ENCODE data around the gene BRINP2.
A peak's percentile ranks its signal among the peaks of the same experiment; 100 is the strongest.

The BRINP2 gene

GRCh38 chr1:177270863-177271262, 100.1 kb downstream of the BRINP2 start:
- no CpG with 5 or more reads among the region's 1 CpG for WGBS (ENCODE audit: extremely low coverage, insufficient coverage, low lambda C conversion rate)
- Histone ChIP-seq H3K56ac (ENCODE audit: low read length) (no peak overlapping the region), H4K8ac (ENCODE audit: low read depth, low read length) (no peak overlapping the region), H2BK120ac (ENCODE audit: low read depth, low read length) (no peak overlapping the region), H3K79me2 (ENCODE audit: control insufficient read depth, insufficient read depth, low read length) (no peaks in the 10 kb centered on the region), H3K4me3 (ENCODE audit: low read length) (no peak overlapping the region), H3K23ac (ENCODE audit: low read length) (no peak overlapping the region), H3K4ac (ENCODE audit: low read depth, low read length) (no peak overlapping the region), H3K27me3 (ENCODE audit: insufficient read depth, low read length, poor library complexity) (no peaks in the 10 kb centered on the region), H3K4me2 (ENCODE audit: low read length) (no peak overlapping the region), H3K79me1 (ENCODE audit: low read length) (no peaks in the 10 kb centered on the region), H3K18ac (ENCODE audit: low read length) (no peak overlapping the region), H4K5ac (ENCODE audit: low read length) (no peak overlapping the region), H3K36me3 (ENCODE audit: control insufficient read depth, insufficient read depth, low read length) (no peaks in the 10 kb centered on the region), H3K9ac (ENCODE audit: low read length) (no peak overlapping the region), H3K4me1 (ENCODE audit: control insufficient read depth, low read depth, low read length) (no peaks in the 10 kb centered on the region), H2BK15ac (replicated peaks; ENCODE audit: low read depth) (no peak overlapping the region), H2BK5ac (ENCODE audit: low read length) (no peak overlapping the region), H2AK5ac (ENCODE audit: low read length) (no peak overlapping the region), H3K27ac (ENCODE audit: low read depth, low read length) (no peak overlapping the region)
- DNase-seq = no peak

GRCh38 chr1:177273141-177273540, 102.4 kb downstream of the BRINP2 start:
- Histone ChIP-seq H3K36me3 (ENCODE audit: control insufficient read depth, insufficient read depth, low read length) (no peaks in the 10 kb centered on the region), H2BK5ac (ENCODE audit: low read length) (no peak overlapping the region), H2BK15ac (replicated peaks; ENCODE audit: low read depth) (no peak overlapping the region), H3K4me3 (ENCODE audit: low read length) (no peak overlapping the region), H3K4me2 (ENCODE audit: low read length) (no peak overlapping the region), H3K56ac (ENCODE audit: low read length) (no peak overlapping the region), H3K18ac (ENCODE audit: low read length) (no peak overlapping the region), H3K23ac (ENCODE audit: low read length) (no peak overlapping the region), H3K27me3 (ENCODE audit: insufficient read depth, low read length, poor library complexity) (no peaks in the 10 kb centered on the region), H2AK5ac (ENCODE audit: low read length) (no peak overlapping the region), H3K27ac (ENCODE audit: low read depth, low read length) (no peak overlapping the region), H4K5ac (ENCODE audit: low read length) (no peak overlapping the region), H4K8ac (ENCODE audit: low read depth, low read length) (no peak overlapping the region), H3K79me2 (ENCODE audit: control insufficient read depth, insufficient read depth, low read length) (no peaks in the 10 kb centered on the region), H3K4ac (ENCODE audit: low read depth, low read length) (no peak overlapping the region), H3K4me1 (ENCODE audit: control insufficient read depth, low read depth, low read length) (no peaks in the 10 kb centered on the region), H2BK120ac (ENCODE audit: low read depth, low read length) (no peak overlapping the region), H3K79me1 (ENCODE audit: low read length) (no peaks in the 10 kb centered on the region), H3K9ac (ENCODE audit: low read length) (no peak overlapping the region)
- WGBS (ENCODE audit: extremely low coverage, insufficient coverage, low lambda C conversion rate) = no CpG with 5 or more reads among the region's 5 CpGs
- no peak for DNase-seq

GRCh38 chr1:177274687-177275211, 104.0 kb downstream of the BRINP2 start:
- no peak overlapping the region for H2AK5ac ChIP-seq (ENCODE audit: low read length)
- H3K4me1 ChIP-seq (ENCODE audit: control insufficient read depth, low read depth, low read length) = no peaks in the 10 kb centered on the region
- no peaks in the 10 kb centered on the region for H3K79me1 ChIP-seq (ENCODE audit: low read length)
- no peak overlapping the region for H3K27ac ChIP-seq (ENCODE audit: low read depth, low read length)
- no peak overlapping the region for H3K56ac ChIP-seq (ENCODE audit: low read length)
- no CpG with 5 or more reads among the region's 5 CpGs for WGBS (ENCODE audit: extremely low coverage, insufficient coverage, low lambda C conversion rate)
- no peaks in the 10 kb centered on the region for H3K79me2 ChIP-seq (ENCODE audit: control insufficient read depth, insufficient read depth, low read length)
- H3K4ac ChIP-seq (ENCODE audit: low read depth, low read length) = no peak overlapping the region
- no peak overlapping the region for H3K4me3 ChIP-seq (ENCODE audit: low read length)
- no peak overlapping the region for H2BK15ac ChIP-seq (replicated peaks; ENCODE audit: low read depth)
- DNase-seq = no peak
- H2BK120ac ChIP-seq (ENCODE audit: low read depth, low read length) = no peak overlapping the region
- no peaks in the 10 kb centered on the region for H3K27me3 ChIP-seq (ENCODE audit: insufficient read depth, low read length, poor library complexity)
- no peak overlapping the region for H2BK5ac ChIP-seq (ENCODE audit: low read length)
- no peak overlapping the region for H4K8ac ChIP-seq (ENCODE audit: low read depth, low read length)
- H3K36me3 ChIP-seq (ENCODE audit: control insufficient read depth, insufficient read depth, low read length) = no peaks in the 10 kb centered on the region
- no peak overlapping the region for H3K23ac ChIP-seq (ENCODE audit: low read length)
- no peak overlapping the region for H3K4me2 ChIP-seq (ENCODE audit: low read length)
- H4K5ac ChIP-seq (ENCODE audit: low read length) = no peak overlapping the region
- H3K18ac ChIP-seq (ENCODE audit: low read length) = no peak overlapping the region
- H3K9ac ChIP-seq (ENCODE audit: low read length) = no peak overlapping the region

DNA sequence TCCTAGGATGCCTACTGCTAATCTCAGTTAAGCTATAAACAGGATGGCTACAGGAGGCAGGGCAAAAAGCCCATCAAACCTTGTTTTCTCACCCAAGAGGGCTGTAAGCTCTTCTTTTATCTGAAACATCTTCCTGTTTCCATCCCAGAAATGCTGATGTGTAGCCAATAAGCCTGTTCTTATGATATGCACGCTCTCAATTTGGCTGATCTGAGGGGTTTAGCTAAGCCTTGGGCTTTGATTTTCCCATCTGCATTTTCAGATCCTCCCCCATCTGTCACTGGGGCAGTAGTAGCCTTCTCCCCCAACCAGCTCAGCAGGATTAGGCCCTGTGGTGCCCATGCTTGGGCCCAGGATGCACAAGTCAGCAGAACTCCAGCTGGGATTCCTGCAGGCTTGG, 105.0 kb downstream of the BRINP2 start:
- Histone ChIP-seq H3K4me1 (ENCODE audit: control insufficient read depth, low read depth, low read length) (no peaks in the 10 kb centered on the region), H4K5ac (ENCODE audit: low read length) (no peak overlapping the region), H3K79me2 (ENCODE audit: control insufficient read depth, insufficient read depth, low read length) (no peaks in the 10 kb centered on the region), H3K79me1 (ENCODE audit: low read length) (no peaks in the 10 kb centered on the region), H3K56ac (ENCODE audit: low read length) (no peak overlapping the region), H3K18ac (ENCODE audit: low read length) (no peak overlapping the region), H2BK120ac (ENCODE audit: low read depth, low read length) (no peak overlapping the region), H3K23ac (ENCODE audit: low read length) (no peak overlapping the region), H2BK5ac (ENCODE audit: low read length) (no peak overlapping the region), H3K27me3 (ENCODE audit: insufficient read depth, low read length, poor library complexity) (no peaks in the 10 kb centered on the region), H2AK5ac (ENCODE audit: low read length) (no peak overlapping the region), H3K9ac (ENCODE audit: low read length) (no peak overlapping the region), H4K8ac (ENCODE audit: low read depth, low read length) (no peak overlapping the region), H3K36me3 (ENCODE audit: control insufficient read depth, insufficient read depth, low read length) (no peaks in the 10 kb centered on the region), H3K4me2 (ENCODE audit: low read length) (no peak overlapping the region), H3K4me3 (ENCODE audit: low read length) (no peak overlapping the region), H3K4ac (ENCODE audit: low read depth, low read length) (no peak overlapping the region), H2BK15ac (replicated peaks; ENCODE audit: low read depth) (no peak overlapping the region), H3K27ac (ENCODE audit: low read depth, low read length) (no peak overlapping the region)
- WGBS (ENCODE audit: extremely low coverage, insufficient coverage, low lambda C conversion rate) = no CpG with 5 or more reads among the region's 1 CpG
- DNase-seq = no peak

DNA sequence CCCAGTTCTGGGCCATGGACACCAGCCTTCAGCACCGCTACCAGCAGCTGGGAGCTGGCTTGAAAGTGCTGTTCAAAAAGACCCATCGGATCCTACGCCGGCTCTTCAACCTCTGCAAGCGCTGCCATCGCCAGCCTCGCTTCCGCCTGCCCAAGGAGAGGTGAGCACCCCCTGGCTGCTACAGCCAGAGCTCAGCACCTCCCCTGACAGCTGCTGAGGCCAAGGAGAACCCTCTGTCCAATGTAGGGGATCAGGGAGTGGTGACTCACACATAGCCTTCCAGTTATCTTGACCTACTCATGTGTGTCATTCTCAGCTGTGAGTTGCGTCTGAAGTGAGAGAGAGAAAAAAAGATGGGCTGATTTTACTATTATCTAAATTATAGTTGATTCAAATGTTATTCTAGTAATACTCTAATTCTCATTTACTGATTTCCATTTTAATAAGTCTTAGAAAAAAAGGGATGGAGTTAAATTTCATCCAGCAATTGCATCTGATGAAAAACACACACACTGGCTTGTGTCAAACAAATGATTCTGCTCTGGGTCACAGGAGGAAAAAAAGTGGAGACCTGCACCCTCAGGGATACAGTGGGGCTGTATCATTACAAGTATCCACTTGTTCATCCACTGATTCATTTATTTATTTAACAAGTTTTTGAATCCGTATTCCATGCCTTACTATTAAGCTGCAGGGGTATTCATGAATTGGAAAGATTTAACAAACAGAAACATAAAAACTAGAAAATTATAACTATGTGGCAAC, 108.0 kb downstream of the BRINP2 start:
- no peaks in the 10 kb centered on the region for H3K27me3 ChIP-seq (ENCODE audit: insufficient read depth, low read length, poor library complexity)
- no peaks in the 10 kb centered on the region for H3K36me3 ChIP-seq (ENCODE audit: control insufficient read depth, insufficient read depth, low read length)
- H3K9ac ChIP-seq (ENCODE audit: low read length) = no peak overlapping the region
- no peak overlapping the region for H3K27ac ChIP-seq (ENCODE audit: low read depth, low read length)
- no CpG with 5 or more reads among the region's 10 CpGs for WGBS (ENCODE audit: extremely low coverage, insufficient coverage, low lambda C conversion rate)
- DNase-seq = peak; percentile 32
- H3K56ac ChIP-seq (ENCODE audit: low read length) = no peak overlapping the region
- H2AK5ac ChIP-seq (ENCODE audit: low read length) = no peak overlapping the region
- H3K79me1 ChIP-seq (ENCODE audit: low read length) = no peaks in the 10 kb centered on the region
- no peak overlapping the region for H2BK15ac ChIP-seq (replicated peaks; ENCODE audit: low read depth)
- no peak overlapping the region for H3K4ac ChIP-seq (ENCODE audit: low read depth, low read length)
- no peak overlapping the region for H2BK120ac ChIP-seq (ENCODE audit: low read depth, low read length)
- no peak overlapping the region for H3K4me2 ChIP-seq (ENCODE audit: low read length)
- H3K4me1 ChIP-seq (ENCODE audit: control insufficient read depth, low read depth, low read length) = no peaks in the 10 kb centered on the region
- no peak overlapping the region for H2BK5ac ChIP-seq (ENCODE audit: low read length)
- no peak overlapping the region for H3K4me3 ChIP-seq (ENCODE audit: low read length)
- no peaks in the 10 kb centered on the region for H3K79me2 ChIP-seq (ENCODE audit: control insufficient read depth, insufficient read depth, low read length)
- H4K8ac ChIP-seq (ENCODE audit: low read depth, low read length) = no peak overlapping the region
- H4K5ac ChIP-seq (ENCODE audit: low read length) = no peak overlapping the region
- no peak overlapping the region for H3K18ac ChIP-seq (ENCODE audit: low read length)
- no peak overlapping the region for H3K23ac ChIP-seq (ENCODE audit: low read length)

GRCh38 chr1:177281901-177282300, 111.1 kb downstream of the BRINP2 start:
- Histone ChIP-seq H3K79me1 (ENCODE audit: low read length) (no peaks in the 10 kb centered on the region), H3K4me3 (ENCODE audit: low read length) (no peak overlapping the region), H3K4me2 (ENCODE audit: low read length) (no peak overlapping the region), H4K5ac (ENCODE audit: low read length) (no peak overlapping the region), H3K4ac (ENCODE audit: low read depth, low read length) (no peak overlapping the region), H2BK120ac (ENCODE audit: low read depth, low read length) (no peak overlapping the region), H3K79me2 (ENCODE audit: control insufficient read depth, insufficient read depth, low read length) (no peaks in the 10 kb centered on the region), H3K23ac (ENCODE audit: low read length) (no peak overlapping the region), H4K8ac (ENCODE audit: low read depth, low read length) (no peak overlapping the region), H3K18ac (ENCODE audit: low read length) (no peak overlapping the region), H2BK15ac (replicated peaks; ENCODE audit: low read depth) (no peak overlapping the region), H3K4me1 (ENCODE audit: control insufficient read depth, low read depth, low read length) (no peaks in the 10 kb centered on the region), H2AK5ac (ENCODE audit: low read length) (no peak overlapping the region), H3K27ac (ENCODE audit: low read depth, low read length) (no peak overlapping the region), H3K9ac (ENCODE audit: low read length) (no peak overlapping the region), H3K56ac (ENCODE audit: low read length) (no peak overlapping the region), H2BK5ac (ENCODE audit: low read length) (no peak overlapping the region), H3K36me3 (ENCODE audit: control insufficient read depth, insufficient read depth, low read length) (no peaks in the 10 kb centered on the region), H3K27me3 (ENCODE audit: insufficient read depth, low read length, poor library complexity) (no peaks in the 10 kb centered on the region)
- DNase-seq = no peak
- WGBS (ENCODE audit: extremely low coverage, insufficient coverage, low lambda C conversion rate) = no CpG with 5 or more reads among the region's 5 CpGs
